ENCODE measurements around the gene COG4.

Gene COG4

GRCh38 chr16:70444249-70445063 lies 78.9 kb downstream of the COG4 start:
- Mint-ChIP-seq H3K4me3 (no peak overlapping the region), H3K4me1 (peaks cover 27% of the 10 kb centered on the region), H3K9me3 (no peaks in the 10 kb centered on the region), H3K27ac (no peak overlapping the region), H3K27me3 (ENCODE audit: low read depth, poor library complexity) (peaks cover 4% of the 10 kb centered on the region), H3K36me3 (ENCODE audit: low read depth) (no peaks in the 10 kb centered on the region)
- no peak for TF ChIP-seq CTCF (IDR thresholded peaks at IDR 0.05)
- DNase-seq = no peak

- TF ChIP-seq CTCF (IDR thresholded peaks at IDR 0.05) = no peak
- no peak for DNase-seq
- Mint-ChIP-seq H3K9me3 (no peaks in the 10 kb centered on the region), H3K27me3 (ENCODE audit: low read depth, poor library complexity) (peaks cover 4% of the 10 kb centered on the region), H3K4me3 (no peak overlapping the region), H3K4me1 (peaks cover 37% of the 10 kb centered on the region), H3K27ac (no peak overlapping the region), H3K36me3 (ENCODE audit: low read depth) (no peaks in the 10 kb centered on the region)
These were observed 81.0 kb downstream of the COG4 start for GRCh38 chr16:70442344-70442743.

GRCh38 chr16:70441406-70441990 lies 81.9 kb downstream of the COG4 start:
- DNase-seq = no peak
- Mint-ChIP-seq H3K9me3 (no peaks in the 10 kb centered on the region), H3K27ac (no peak overlapping the region), H3K36me3 (ENCODE audit: low read depth) (no peaks in the 10 kb centered on the region), H3K27me3 (ENCODE audit: low read depth, poor library complexity) (peaks cover 4% of the 10 kb centered on the region), H3K4me1 (peaks cover 45% of the 10 kb centered on the region), H3K4me3 (peak overlapping the region; percentile 38)
- TF ChIP-seq CTCF (IDR thresholded peaks at IDR 0.05) = no peak

- peaks cover 54% of the 10 kb centered on the region for H3K4me1 Mint-ChIP-seq
- no peak for DNase-seq
- H3K36me3 Mint-ChIP-seq (ENCODE audit: low read depth) = no peaks in the 10 kb centered on the region
- H3K27ac Mint-ChIP-seq = peak overlapping the region; percentile 57
- peak overlapping the region; percentile 88 for H3K4me3 Mint-ChIP-seq
- no peaks in the 10 kb centered on the region for H3K27me3 Mint-ChIP-seq (ENCODE audit: low read depth, poor library complexity)
- no peak for TF ChIP-seq CTCF (IDR thresholded peaks at IDR 0.05)
- H3K9me3 Mint-ChIP-seq = no peaks in the 10 kb centered on the region
These were observed 83.2 kb downstream of the COG4 start for GRCh38 chr16:70440009-70440692.

- H3K27me3 Mint-ChIP-seq (ENCODE audit: low read depth, poor library complexity) = no peaks in the 10 kb centered on the region
- peak; percentile 96 for DNase-seq
- H3K4me3 Mint-ChIP-seq = peak within 1 kb of the TSS; percentile 94
- peaks cover 63% of the 10 kb centered on the region for H3K4me1 Mint-ChIP-seq
- TF ChIP-seq CTCF (IDR thresholded peaks at IDR 0.05) = no peak
- H3K9me3 Mint-ChIP-seq = no peaks in the 10 kb centered on the region
- peaks cover 7% of the 10 kb centered on the region for H3K36me3 Mint-ChIP-seq (ENCODE audit: low read depth)
- H3K27ac Mint-ChIP-seq = peak within 1 kb of the TSS; percentile 98
These were observed 84.1 kb downstream of the COG4 start, which contains the start of gene ST3GAL2 for GRCh38 chr16:70438969-70439862. Gene ST3GAL2, minus strand, starts transcription at chr16:70439100. Its CDS starts 40,570 bp downstream, at chr16:70398530.
